Endothelial cell of umbilical vein (primary cell): ENCODE measurements around the gene GLOD4.

ENCODE experiments used
- CTCF ChIP-seq, 2 donors: IDR thresholded peaks; 1 replicate in 1 of 2; 2 replicates in 1 of 2; pipeline ENCODE4 v1.5.1; 2011; ENCODE audit warnings: low read length in 2 of 2, mild to moderate bottlenecking in 2 of 2, moderate library complexity in 2 of 2, control low read depth in 1 of 2, inconsistent platforms in 1 of 2, low read depth in 1 of 2; ENCODE audit not compliant: insufficient read depth in 1 of 2; ENCODE audit errors: extremely low read depth in 1 of 2
- EZH2 ChIP-seq: IDR thresholded peaks from 2 replicates; pipeline ENCODE4 v1.6.1; 2012; ENCODE audit warnings: borderline replicate concordance, low read depth, mild to moderate bottlenecking, moderate library complexity, low read length, inconsistent platforms; ENCODE audit not compliant: severe bottlenecking
- FOS ChIP-seq: IDR thresholded peaks from 2 replicates; pipeline ENCODE4 v1.6.1; 2011; ENCODE audit warnings: mild to moderate bottlenecking, low read length, moderate library complexity, borderline replicate concordance; ENCODE audit not compliant: insufficient read depth
- JUN ChIP-seq: IDR thresholded peaks from 2 replicates; pipeline ENCODE4 v1.6.1; 2011; ENCODE audit warnings: borderline replicate concordance, low read depth; ENCODE audit not compliant: insufficient read length, insufficient read depth
- MAX ChIP-seq: IDR thresholded peaks from 2 replicates; pipeline ENCODE4 v1.6.1; 2011; ENCODE audit not compliant: insufficient read depth, insufficient read length
- POLR2A ChIP-seq: IDR thresholded peaks from 2 replicates; pipeline ENCODE4 v1.6.1; 2012; ENCODE audit warnings: low read depth, mild to moderate bottlenecking, control low read depth, low read length
- POLR2AphosphoS5 ChIP-seq: IDR thresholded peaks from 2 replicates; pipeline ENCODE4 v1.6.1; 2012; ENCODE audit warnings: low read depth, mild to moderate bottlenecking, control low read depth, low read length, moderate library complexity; ENCODE audit not compliant: insufficient read depth

GRCh38 chr17:806346-806745 is 24.3 kb upstream of the GLOD4 start:
- TF ChIP-seq CTCF (IDR thresholded peaks at IDR 0.05; ENCODE audit: extremely low read depth in 1 of 2, insufficient read depth in 1 of 2, low read depth in 1 of 2, low read length in 2 of 2) = no peak
- no peak for TF ChIP-seq POLR2AphosphoS5
- TF ChIP-seq EZH2 = no peak
- TF ChIP-seq POLR2A = no peak
- no peak for TF ChIP-seq JUN
- TF ChIP-seq FOS = no peak
- TF ChIP-seq MAX = no peak
